Lower leg skin (tissue), 3 donors: ENCODE measurements around the gene NPIPB12.
"Not testable (repeated sequence)": the region's sequence is repeated elsewhere in the genome, so short reads cannot be mapped to it uniquely, and the experiment has no call there.

Source experiments
- CTCF ChIP-seq, 3 donors: fragments of 450-650 bp; IDR thresholded peaks; one replicate each; pipeline ENCODE4 v1.5.1; 2016; ENCODE audit warnings: antibody characterized with exemption in 3 of 3, mild to moderate bottlenecking in 3 of 3, moderate library complexity in 2 of 3
- POLR2A ChIP-seq, 2 donors: fragments of 450-650 bp; IDR thresholded peaks; one replicate each; pipeline ENCODE4 v1.6.1; 2016 to 2017; ENCODE audit warnings: antibody characterized with exemption in 2 of 2, mild to moderate bottlenecking in 1 of 2, moderate library complexity in 1 of 2

GRCh38 chr16:29472065-29472464 is 34.1 kb downstream of the NPIPB12 start:
- TF ChIP-seq CTCF, POLR2A (IDR thresholded peaks at IDR 0.05): not testable (repeated sequence)
